ENCODE data around the gene ABO. TPM values are rescaled to one million over a fixed set of nuclear protein-coding genes. Genes with fewer than 3 reads are reported as not detected.

Gene ABO
- total and polyA plus RNA-seq, 9 of the 15 experiments (the other 6 are each of a cell fraction or from before 2014, with no cell fraction given), result 5.0 to 21.9 (median 11.9) TPM

- TF ChIP-seq TOE1 (IDR thresholded peaks at IDR 0.05; ENCODE audit: borderline replicate concordance) (no peak), TOE1 (CRISPR knock-in tag; IDR thresholded peaks at IDR 0.05; ENCODE audit: borderline replicate concordance, low read depth) (no peak), CXXC5 (CRISPR knock-in tag; IDR thresholded peaks at IDR 0.05) (0 out of 2 replicates have a peak, but pooled peaks have one; percentile 12), ZNF740 (CRISPR knock-in tag; IDR thresholded peaks at IDR 0.05) (no peak), ZNF740 (tag; IDR thresholded peaks at IDR 0.05) (no peak), ID3 (CRISPR knock-in tag; IDR thresholded peaks at IDR 0.05) (no peak), ID3 (tag; IDR thresholded peaks at IDR 0.05) (peak; percentile 60; the same call in 1 of the 2 replicates), ATF1 (CRISPR knock-in tag; IDR thresholded peaks at IDR 0.05) (no peak), ATF1 (tag; IDR thresholded peaks at IDR 0.05) (no peak), GTF2E2 (tag; IDR thresholded peaks at IDR 0.05) (peak; percentile 53; the same call in 1 of the 2 replicates), STAG1 (CRISPR knock-in tag; IDR thresholded peaks at IDR 0.05; ENCODE audit: borderline replicate concordance) (no peak), REST (IDR thresholded peaks at IDR 0.05; ENCODE audit: borderline replicate concordance) (no peak), REST (CRISPR knock-in tag; IDR thresholded peaks at IDR 0.05; ENCODE audit: low read depth) (no peak), GTF2A2 (tag; IDR thresholded peaks at IDR 0.05) (0 out of 2 replicates have a peak, but pooled peaks have one; percentile 20), MYC (IDR thresholded peaks at IDR 0.05; ENCODE audit: low read depth, low read length) (no peak), MYC (CRISPR knock-in tag; IDR thresholded peaks at IDR 0.05; ENCODE audit: borderline replicate concordance, low read depth) (no peak), ZNF384 (IDR thresholded peaks at IDR 0.05; ENCODE audit: low read depth, low read length) (no peak), ZNF140 (CRISPR knock-in tag; IDR thresholded peaks at IDR 0.05) (no peak), NFXL1 (CRISPR knock-in tag; IDR thresholded peaks at IDR 0.05) (no peak), FOXJ2 (tag; IDR thresholded peaks at IDR 0.05) (no peak), XRCC5 (IDR thresholded peaks at IDR 0.05; ENCODE audit: low read depth, low read length) (no peak)
These were observed 6.5 kb downstream of the ABO start (continued) for GRCh38 chr9:133268335-133269056.

All from K562 (cell line).